Naive thymus-derived CD4-positive, alpha-beta T cell (primary cell): ENCODE results near the gene AKAP8L. TPM values are rescaled to one million over a fixed set of nuclear protein-coding genes. Genes with fewer than 3 reads are reported as not detected.

Experiments used
- ATAC-seq: fragments of 150-1000 bp; cut with Tn5 transposase; 2 replicates; pipeline ENCODE4 v1.10.0; 2021; ENCODE audit warnings: mild to moderate bottlenecking, moderate library complexity
- CTCF ChIA-PET: fragments of 350-600 bp; sonication (Branson Sonifier 250); formaldehyde crosslinking; loops from one replicate; lab custom pipeline; 2021; ENCODE audit warnings: antibody characterized with exemption; lab: Charles Lee
- POLR2A ChIA-PET: fragments of 350-600 bp; sonication (Branson Sonifier 250); formaldehyde crosslinking; loops from one replicate; lab custom pipeline; 2021; ENCODE audit warnings: antibody characterized with exemption, inconsistent platforms; lab: Charles Lee
- DNase-seq, 9 donors: peaks; one replicate each; pipeline versions ENCODE4 v3.0.0 to v3.0.0-alpha.2; 2020 to 2022; ENCODE audit warnings: mixed read lengths in 1 of 9
- H3K27ac ChIP-seq: one replicate; pipeline ENCODE4 v1.7.0; 2013; ENCODE audit warnings: mild to moderate bottlenecking, low read depth, low read length, moderate library complexity
- H3K27me3 ChIP-seq, 2 donors: one replicate each; pipeline ENCODE4 v1.7.0; 2013; ENCODE audit warnings: low read length in 2 of 2, mild to moderate bottlenecking in 2 of 2, moderate library complexity in 2 of 2; ENCODE audit not compliant: control insufficient read depth in 2 of 2, insufficient read depth in 2 of 2
- H3K36me3 ChIP-seq, 3 experiments: 1 replicate in 2 of 3; 2 replicates in 1 of 3; pipeline ENCODE4 v1.7.0; 2013; ENCODE audit warnings: low read length in 3 of 3, mild to moderate bottlenecking in 3 of 3, moderate library complexity in 1 of 3; ENCODE audit not compliant: insufficient read depth in 3 of 3, control insufficient read depth in 2 of 3
- H3K4me1 ChIP-seq, 2 donors: one replicate each; pipeline ENCODE4 v1.7.0; 2013; ENCODE audit warnings: low read length in 2 of 2, mild to moderate bottlenecking in 2 of 2, moderate library complexity in 1 of 2; ENCODE audit not compliant: control insufficient read depth in 2 of 2, insufficient read depth in 2 of 2
- H3K4me3 ChIP-seq: 2 replicates; pipeline ENCODE4 v1.7.0; 2013; ENCODE audit warnings: mild to moderate bottlenecking, low read length
- H3K9me3 ChIP-seq, 3 experiments: 1 replicate in 2 of 3; 2 replicates in 1 of 3; pipeline ENCODE4 v1.7.0; 2013; ENCODE audit warnings: low read length in 3 of 3; ENCODE audit not compliant: control insufficient read depth in 2 of 3
- H3K27ac Mint-ChIP-seq, 9 donors: one replicate each; pipeline ENCODE4 v1.8.0; 2020 to 2022; ENCODE audit warnings: mixed read lengths in 9 of 9, mild to moderate bottlenecking in 8 of 9, moderate library complexity in 5 of 9, inconsistent platforms in 2 of 9
- H3K27me3 Mint-ChIP-seq, 5 donors: one replicate each; pipeline ENCODE4 v1.8.0; 2021 to 2022; ENCODE audit warnings: mixed read lengths in 5 of 5, mild to moderate bottlenecking in 1 of 5
- H3K36me3 Mint-ChIP-seq, 5 donors: one replicate each; pipeline ENCODE4 v1.8.0; 2020 to 2022; ENCODE audit warnings: mixed read lengths in 5 of 5, mild to moderate bottlenecking in 3 of 5, inconsistent platforms in 1 of 5
- H3K4me1 Mint-ChIP-seq, 7 donors: one replicate each; pipeline ENCODE4 v1.8.0; 2020 to 2022; ENCODE audit warnings: mixed read lengths in 7 of 7, mild to moderate bottlenecking in 3 of 7, inconsistent platforms in 1 of 7
- H3K4me3 Mint-ChIP-seq, 10 donors: one replicate each; pipeline ENCODE4 v1.8.0; 2020 to 2022; ENCODE audit warnings: mild to moderate bottlenecking in 10 of 10, mixed read lengths in 10 of 10, moderate library complexity in 6 of 10, inconsistent platforms in 2 of 10
- H3K9me3 Mint-ChIP-seq, 11 donors: one replicate each; pipeline ENCODE4 v1.8.0; 2020 to 2022; ENCODE audit warnings: mixed read lengths in 11 of 11, mild to moderate bottlenecking in 4 of 11, inconsistent platforms in 1 of 11, moderate library complexity in 1 of 11
- intact Hi-C, 2 donors: fragments of 100-400 bp; cut with micrococcal nuclease; formaldehyde crosslinking; loops; one replicate each; pipeline ENCODE4 v1.15.1; 2023
- polyA plus RNA-seq, 2 donors: library from polyadenylated mRNA; unstranded; fragments of 300-500 nt; fragmentation: Illumina TruSeq; gene quantifications; one replicate each; pipeline ENCODE4 v1.2.3, GENCODE V29; 2021
- total RNA-seq, 6 experiments: library from RNA in 5 of 6; stranded (reverse) in 5 of 6; gene quantifications; 1 replicate in 5 of 6; 2 replicates in 1 of 6; pipeline ENCODE4 v1.2.3 and lab custom pipeline; 2021 to 2026

The AKAP8L gene
- total and polyA plus RNA-seq, 7 experiments from 2014 or later, result 39.9 to 208 (median 141) TPM

- ATAC-seq (no peak), DNase-seq (no peak)
- ChIA-PET POLR2A (interaction anchor here (1.8 to 5.2 kb wide), 2 partner anchors 12 to 121 kb away, joined by 7 to 58 read pairs; partner anchors contain the start of gene AKAP8L), CTCF (interaction anchor here (0.6 to 1.6 kb wide), 4 partner anchors 11 to 125 kb away, joined by 3 to 8 read pairs (median 4); partner anchors contain the start of genes AKAP8 and AKAP8L)
- Mint-ChIP-seq H3K27ac (peak overlapping the region in 7 of 9 donors; percentile 13 to 97 (median 56)), H3K9me3 (no peaks in the 10 kb centered on the region), H3K27me3 (peaks cover 0 to 2% (median 0%) of the 10 kb centered on the region in 5 donors), H3K4me1 (peaks cover 27 to 37% (median 32%) of the 10 kb centered on the region in 7 donors), H3K4me3 (peak overlapping the region; percentile 89 to 99 (median 94)), H3K36me3 (peaks cover 0 to 24% (median 18%) of the 10 kb centered on the region in 5 donors)
- intact Hi-C loops, result no loop called here
- H3K27me3 ChIP-seq, result no peaks in the 10 kb centered on the region
- no peak overlapping the region for H3K27ac ChIP-seq
- H3K4me1 ChIP-seq, result peaks cover 15 to 26% of the 10 kb centered on the region in 2 donors
- H3K9me3 ChIP-seq, result no peaks in the 10 kb centered on the region
- H3K36me3 ChIP-seq, result peaks cover 0 to 42% (median 0%) of the 10 kb centered on the region in 3 experiments
- no peak overlapping the region for H3K4me3 ChIP-seq
These were observed 11.8 kb upstream of the AKAP8L start for GRCh38 chr19:15430526-15431120.

- CTCF ChIA-PET, result interaction anchor here (1.0 to 1.1 kb wide), 2 partner anchors 11 to 51 kb away, joined by 3 to 4 read pairs; partner anchors contain the start of genes AKAP8 and AKAP8L
- intact Hi-C loops, result no loop called here
- peaks cover 0 to 26% (median 18%) of the 10 kb centered on the region in 5 donors for H3K36me3 Mint-ChIP-seq
- POLR2A ChIA-PET, result interaction anchor here (0.6 to 5.2 kb wide), 3 partner anchors 11 to 121 kb away, joined by 3 to 58 read pairs (median 7); partner anchors contain the start of gene AKAP8L
- Histone ChIP-seq H3K36me3 (peaks cover 0 to 49% (median 0%) of the 10 kb centered on the region in 3 experiments), H3K27me3 (no peaks in the 10 kb centered on the region), H3K4me3 (no peak overlapping the region), H3K27ac (no peak overlapping the region), H3K9me3 (no peaks in the 10 kb centered on the region), H3K4me1 (peaks cover 15 to 26% of the 10 kb centered on the region in 2 donors)
- no peaks in the 10 kb centered on the region for H3K9me3 Mint-ChIP-seq
- H3K27me3 Mint-ChIP-seq, result peaks cover 0 to 2% (median 0%) of the 10 kb centered on the region in 5 donors
- peaks cover 27 to 37% (median 32%) of the 10 kb centered on the region in 7 donors for H3K4me1 Mint-ChIP-seq
- H3K27ac Mint-ChIP-seq, result peak overlapping the region in 3 of 9 donors; percentile 13 to 28 (median 25)
- no peak for ATAC-seq
- DNase-seq, result no peak
- H3K4me3 Mint-ChIP-seq, result peak overlapping the region in 9 of 10 donors; percentile 46 to 97 (median 80)
These were observed 11.2 kb upstream of the AKAP8L start for GRCh38 chr19:15429825-15430467.

- CTCF ChIA-PET, result interaction anchor here (0.5 to 1.1 kb wide), 3 partner anchors 10 to 1402 kb away, joined by 3 read pairs; partner anchors contain the start of gene AKAP8L
- no peak for DNase-seq
- Histone ChIP-seq H3K4me3 (no peak overlapping the region), H3K27ac (no peak overlapping the region), H3K27me3 (no peaks in the 10 kb centered on the region), H3K36me3 (peaks cover 0 to 56% (median 0%) of the 10 kb centered on the region in 3 experiments), H3K9me3 (no peaks in the 10 kb centered on the region), H3K4me1 (peaks cover 15 to 26% of the 10 kb centered on the region in 2 donors)
- Mint-ChIP-seq H3K4me3 (peak overlapping the region in 2 of 10 donors; percentile 28 to 72), H3K27ac (peak overlapping the region in 1 of 9 donors; percentile 41), H3K36me3 (peaks cover 0 to 28% (median 18%) of the 10 kb centered on the region in 5 donors), H3K4me1 (peaks cover 27 to 37% (median 32%) of the 10 kb centered on the region in 7 donors), H3K9me3 (no peaks in the 10 kb centered on the region), H3K27me3 (peaks cover 0 to 2% (median 0%) of the 10 kb centered on the region in 5 donors)
- intact Hi-C loops, result no loop called here
- POLR2A ChIA-PET, result interaction anchor here (1.6 to 5.2 kb wide), 2 partner anchors 10 to 11 kb away, joined by 7 to 58 read pairs; partner anchors contain the start of gene AKAP8L
- ATAC-seq, result no peak
These were observed 10.4 kb upstream of the AKAP8L start for GRCh38 chr19:15428956-15429824.

DNA sequence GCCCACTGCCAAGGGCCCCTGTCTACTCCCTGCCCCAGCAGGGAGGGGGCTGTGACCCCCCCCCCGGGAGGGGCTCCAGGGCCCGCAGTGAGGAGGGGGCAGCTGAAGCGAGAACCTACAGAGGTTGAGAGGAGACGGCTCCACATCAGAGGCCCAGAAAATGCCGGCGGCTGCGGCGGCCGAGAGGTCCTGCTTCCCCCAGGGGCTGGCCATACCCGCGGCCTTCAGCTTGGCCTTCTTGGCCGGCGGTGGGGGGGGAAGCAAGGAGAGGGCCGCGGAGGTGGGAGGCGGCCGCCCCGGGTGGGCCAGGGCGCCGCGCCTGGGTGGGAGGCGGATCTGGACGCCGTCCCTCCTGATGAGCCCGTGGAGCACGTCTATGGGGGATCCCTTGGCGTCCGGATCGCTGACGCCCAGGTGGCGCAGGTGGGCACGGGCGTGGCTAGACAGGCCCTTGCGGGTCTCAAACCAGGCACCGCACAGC is 9.2 kb upstream of the AKAP8L start:
- peak overlapping the region in 2 of 9 donors; percentile 18 to 28 for H3K27ac Mint-ChIP-seq
- Histone ChIP-seq H3K4me1 (peaks cover 15 to 20% of the 10 kb centered on the region in 2 donors), H3K27ac (no peak overlapping the region), H3K27me3 (no peaks in the 10 kb centered on the region), H3K36me3 (peaks cover 4 to 68% (median 9%) of the 10 kb centered on the region in 3 experiments), H3K4me3 (no peak overlapping the region), H3K9me3 (no peaks in the 10 kb centered on the region)
- H3K27me3 Mint-ChIP-seq, result peaks cover 0 to 1% (median 0%) of the 10 kb centered on the region in 5 donors
- H3K4me3 Mint-ChIP-seq, result peak overlapping the region in 1 of 10 donors; percentile 28
- ChIA-PET POLR2A (interaction anchor here (1.6 kb wide), 1 partner anchor 9 kb away, joined by 7 read pairs; the partner anchor contains the start of gene AKAP8L), CTCF (no interaction called here)
- DNase-seq (no peak), ATAC-seq (no peak)
- peaks cover 5 to 38% (median 25%) of the 10 kb centered on the region in 5 donors for H3K36me3 Mint-ChIP-seq
- intact Hi-C loops, result no loop called here
- H3K4me1 Mint-ChIP-seq, result peaks cover 20 to 31% (median 26%) of the 10 kb centered on the region in 7 donors
- H3K9me3 Mint-ChIP-seq, result peaks cover 0 to 3% (median 0%) of the 10 kb centered on the region in 11 donors

- Histone ChIP-seq H3K4me3 (no peak overlapping the region), H3K27ac (no peak overlapping the region), H3K27me3 (no peaks in the 10 kb centered on the region), H3K36me3 (peaks cover 5 to 75% (median 9%) of the 10 kb centered on the region in 3 experiments), H3K4me1 (peaks cover 15 to 20% of the 10 kb centered on the region in 2 donors), H3K9me3 (no peaks in the 10 kb centered on the region)
- DNase-seq (no peak), ATAC-seq (no peak)
- Mint-ChIP-seq H3K9me3 (peaks cover 0 to 6% (median 0%) of the 10 kb centered on the region in 11 donors), H3K4me3 (no peak overlapping the region), H3K4me1 (peaks cover 18 to 29% (median 25%) of the 10 kb centered on the region in 7 donors), H3K36me3 (peaks cover 12 to 44% (median 32%) of the 10 kb centered on the region in 5 donors), H3K27me3 (no peaks in the 10 kb centered on the region), H3K27ac (no peak overlapping the region)
- intact Hi-C loops, result no loop called here
- ChIA-PET CTCF (no interaction called here), POLR2A (interaction anchor here (1.6 kb wide), 1 partner anchor 8 kb away, joined by 7 read pairs; the partner anchor contains the start of gene AKAP8L)
These were observed 8.5 kb upstream of the AKAP8L start for GRCh38 chr19:15427350-15427700.
